Measurements from ENCODE around the gene RIT1. TPM values are rescaled to one million over a fixed set of nuclear protein-coding genes. Genes with fewer than 3 reads are reported as not detected.

The RIT1 gene
- total and polyA plus RNA-seq, 2 of the 8 experiments (the other 6 are each of a cell fraction or from before 2014, with no cell fraction given) = 25.3 to 26.8 TPM

GRCh38 chr1:155951753-155952504 is 40.8 kb upstream of the RIT1 start:
- no peak overlapping the region for H4K91ac ChIP-seq (replicated peaks; ENCODE audit: insufficient read length, low read length)
- ChIA-PET POLR2A (ENCODE audit: partially characterized antibody) (interaction anchor here (0.7 to 1.5 kb wide), 7 partner anchors 9 to 33 kb away, joined by 3 to 5 read pairs (median 5); no protein-coding TSS in a partner anchor), CTCF (ENCODE audit: partially characterized antibody) (interaction anchor here (0.7 to 1.4 kb wide), 7 partner anchors 8 to 38 kb away, joined by 3 to 5 read pairs (median 3); partner anchors contain the start of gene ARHGEF2)

More at GRCh38 chr1:155951753-155952504, 40.8 kb upstream of the RIT1 start:
- no peak overlapping the region for H2BK20ac ChIP-seq (ENCODE audit: low read length)
- H3K4me2 ChIP-seq (ENCODE audit: insufficient read depth in 1 of 2, low read depth in 2 of 2, low read length in 2 of 2) = no peak overlapping the region
- H3K27me3 ChIP-seq (replicated peaks in 1 of 4; ENCODE audit: control insufficient read depth in 3 of 4, extremely low read depth in 1 of 4, insufficient read depth in 3 of 4, low read length in 3 of 4) = no peaks in the 10 kb centered on the region
- H3K23me2 ChIP-seq (ENCODE audit: low read depth, low read length) = no peaks in the 10 kb centered on the region
- H2AK5ac ChIP-seq (ENCODE audit: low read depth, low read length) = no peak overlapping the region
- no peak overlapping the region for H2BK12ac ChIP-seq (ENCODE audit: low read depth, low read length)
- H2BK15ac ChIP-seq (ENCODE audit: low read length) = no peak overlapping the region
- no peak overlapping the region for H3K56ac ChIP-seq (replicated peaks; ENCODE audit: insufficient read length, low read depth, low read length)
- no peaks in the 10 kb centered on the region for H3K79me2 ChIP-seq (ENCODE audit: control insufficient read depth in 1 of 2, insufficient read depth in 2 of 2, low read length in 2 of 2)
- H3K4me3 ChIP-seq (ENCODE audit: extremely low read depth in 1 of 4, insufficient read depth in 2 of 4, low read depth in 3 of 4, low read length in 4 of 4) = no peak overlapping the region
- H2BK120ac ChIP-seq (replicated peaks; ENCODE audit: low read depth, low read length) = no peak overlapping the region
- H3K4me1 ChIP-seq (replicated peaks in 1 of 4; ENCODE audit: control insufficient read depth in 3 of 4, insufficient read depth in 4 of 4, low read length in 3 of 4) = peaks cover 0 to 2% (median 0%) of the 10 kb centered on the region in 4 experiments; a peak in 1 of 7 replicates
- peaks cover 0 to 5% of the 10 kb centered on the region in 2 experiments for H4K20me1 ChIP-seq (replicated peaks in 1 of 2; ENCODE audit: control insufficient read depth in 1 of 2, insufficient read depth in 2 of 2, low read length in 2 of 2)
- no peak overlapping the region for H2BK5ac ChIP-seq (ENCODE audit: low read depth, low read length)
- no peak overlapping the region for H3K4ac ChIP-seq (replicated peaks; ENCODE audit: insufficient read length, low read depth, low read length)
- no peaks in the 10 kb centered on the region for H3K79me1 ChIP-seq (ENCODE audit: low read depth, low read length)
- H3K9me3 ChIP-seq (ENCODE audit: insufficient read depth in 2 of 2, low read depth in 1 of 2, low read length in 1 of 2) = no peaks in the 10 kb centered on the region
- H4K5ac ChIP-seq (ENCODE audit: insufficient read length, low read depth, low read length) = no peak overlapping the region
- no peak overlapping the region for H3K27ac ChIP-seq (ENCODE audit: low read depth, low read length)
- H4K8ac ChIP-seq (ENCODE audit: extremely low read depth, insufficient read depth, low read length) = peak overlapping the region; percentile 23; the same call in 1 of the 2 replicates
- no peak for FAIRE-seq
- H3K18ac ChIP-seq (ENCODE audit: extremely low read depth, low read length) = no peak overlapping the region
- peaks cover 31 to 92% (median 70%) of the 10 kb centered on the region in 4 experiments; a peak in 7 of 8 replicates for H3K36me3 ChIP-seq (ENCODE audit: control insufficient read depth in 2 of 4, insufficient read depth in 4 of 4, low read length in 3 of 4)
- no peak overlapping the region for H3K14ac ChIP-seq (ENCODE audit: insufficient read length)
- no peak for DNase-seq (ENCODE audit: low read depth in 1 of 2, low spot score in 2 of 2)
- no peak overlapping the region for H2AFZ ChIP-seq (ENCODE audit: low read length)
- H3K9ac ChIP-seq (replicated peaks in 1 of 4; ENCODE audit: extremely low read depth in 1 of 4, low read depth in 3 of 4, low read length in 3 of 4) = no peak overlapping the region
- H3K23ac ChIP-seq (ENCODE audit: insufficient read length) = no peak overlapping the region
- TF ChIP-seq CTBP2 (IDR thresholded peaks at IDR 0.05; ENCODE audit: borderline replicate concordance, insufficient read depth, insufficient read length, low read length) (no peak), ATF2 (IDR thresholded peaks at IDR 0.05; ENCODE audit: low read length) (no peak), PHF8 (conservative IDR thresholded peaks at IDR 0.05; ENCODE audit: low read depth, low read length) (no peak), NANOG (IDR thresholded peaks at IDR 0.05; ENCODE audit: insufficient read depth, low read depth, low read length, poor library complexity, severe bottlenecking) (no peak), EGR1 (IDR thresholded peaks at IDR 0.05; ENCODE audit: borderline replicate concordance, low read depth, low read length) (no peak)
- 91% methylated on average over 6 of the region's 6 CpGs; no CpG with 5 or more reads in 1 of the 2 experiments for WGBS, 2 experiments (ENCODE audit: extremely low coverage in 1 of 2, insufficient coverage in 1 of 2, insufficient read length in 1 of 2, insufficient replicate concordance in 2 of 2, low coverage in 1 of 2, low lambda C conversion rate in 2 of 2, missing lambda C conversion rate in 1 of 2)
